H9 (cell line): ENCODE results near the gene RABIF. TPM values are rescaled to one million over a fixed set of nuclear protein-coding genes. Genes with fewer than 3 reads are reported as not detected.

Experiments used
- DNase-seq: peaks from one replicate; pipeline ENCODE4 v3.0.0-alpha.2; 2017
- H2AFZ ChIP-seq: one replicate; pipeline ENCODE4 v1.6.1; 2013; ENCODE audit warnings: mild to moderate bottlenecking, low read length, control low read depth, moderate library complexity
- H2AK5ac ChIP-seq: 2 replicates; pipeline ENCODE4 v1.6.1; 2013; ENCODE audit warnings: low read length, control low read depth, mixed read lengths; ENCODE audit not compliant: insufficient read length
- H2BK120ac ChIP-seq: one replicate; pipeline ENCODE4 v1.6.1; 2013; ENCODE audit warnings: low read depth, mild to moderate bottlenecking, low read length, control low read depth, inconsistent platforms; ENCODE audit not compliant: poor library complexity, severe bottlenecking
- H2BK12ac ChIP-seq: 2 replicates; pipeline ENCODE4 v1.6.1; 2013; ENCODE audit warnings: low read length, control low read depth, mixed read lengths, low read depth; ENCODE audit not compliant: insufficient read length
- H2BK15ac ChIP-seq: 2 replicates; pipeline ENCODE4 v1.6.1; 2013; ENCODE audit warnings: low read depth, low read length, control low read depth
- H2BK20ac ChIP-seq: one replicate; pipeline ENCODE4 v1.6.1; 2013; ENCODE audit warnings: low read depth, mild to moderate bottlenecking, low read length, control low read depth, inconsistent platforms; ENCODE audit not compliant: poor library complexity, severe bottlenecking
- H2BK5ac ChIP-seq: 2 replicates; pipeline ENCODE4 v1.6.1; 2013; ENCODE audit warnings: low read length, control low read depth, mixed read lengths; ENCODE audit not compliant: insufficient read length
- H3K14ac ChIP-seq: 2 replicates; pipeline ENCODE4 v1.6.1; 2013; ENCODE audit warnings: low read length, control low read depth; ENCODE audit not compliant: insufficient read depth
- H3K18ac ChIP-seq: 2 replicates; pipeline ENCODE4 v1.6.1; 2013; ENCODE audit warnings: low read depth, mild to moderate bottlenecking, mixed read lengths, low read length, control low read depth; ENCODE audit not compliant: insufficient read length
- H3K23ac ChIP-seq: 2 replicates; pipeline ENCODE4 v1.6.1; 2013; ENCODE audit warnings: low read length, control low read depth, mixed read lengths, low read depth; ENCODE audit not compliant: insufficient read length
- H3K23me2 ChIP-seq: 2 replicates; pipeline ENCODE4 v1.6.1; 2013; ENCODE audit warnings: low read depth, mild to moderate bottlenecking, mixed read lengths, low read length, control low read depth; ENCODE audit not compliant: insufficient read length, poor library complexity, severe bottlenecking
- H3K27ac ChIP-seq: 2 replicates; pipeline ENCODE4 v1.5.1; 2013; ENCODE audit warnings: low read length, control low read depth, mixed read lengths, low read depth; ENCODE audit not compliant: insufficient read length
- H3K27me3 ChIP-seq: 2 replicates; pipeline ENCODE4 v1.6.1; 2013; ENCODE audit warnings: low read length, control low read depth, inconsistent platforms; ENCODE audit not compliant: insufficient read depth
- H3K4ac ChIP-seq: 2 replicates; pipeline ENCODE4 v1.6.1; 2013; ENCODE audit warnings: low read depth, mild to moderate bottlenecking, control low read depth, inconsistent platforms, low read length, moderate library complexity
- H3K4me1 ChIP-seq: 2 replicates; pipeline ENCODE4 v1.6.1; 2013; ENCODE audit warnings: low read length, control low read depth, inconsistent platforms; ENCODE audit not compliant: insufficient read depth
- H3K4me2 ChIP-seq: 2 replicates; pipeline ENCODE4 v1.6.1; 2013; ENCODE audit warnings: low read length, control low read depth, mixed read lengths; ENCODE audit not compliant: insufficient read length, insufficient read depth
- H3K56ac ChIP-seq: 2 replicates; pipeline ENCODE4 v1.6.1; 2013; ENCODE audit warnings: low read depth, mild to moderate bottlenecking, mixed read lengths, low read length, control low read depth; ENCODE audit not compliant: insufficient read length
- H3K79me1 ChIP-seq: 2 replicates; pipeline ENCODE4 v1.6.1; 2013; ENCODE audit warnings: low read depth, mild to moderate bottlenecking, moderate library complexity, low read length, control low read depth, inconsistent platforms; ENCODE audit not compliant: insufficient read depth, poor library complexity, severe bottlenecking
- H3K79me2 ChIP-seq: 2 replicates; pipeline ENCODE4 v1.6.1; 2013; ENCODE audit warnings: low read length, control low read depth, inconsistent platforms; ENCODE audit not compliant: insufficient read depth
- H3K9ac ChIP-seq: 2 replicates; pipeline ENCODE4 v1.6.1; 2013; ENCODE audit warnings: low read length, control low read depth, mixed read lengths; ENCODE audit not compliant: insufficient read length; ENCODE audit errors: extremely low read depth
- H3K9me3 ChIP-seq: one replicate; pipeline ENCODE4 v1.6.1; 2013; ENCODE audit warnings: low read depth, low read length, inconsistent platforms; ENCODE audit not compliant: control insufficient read depth
- H3T11ph ChIP-seq: one replicate; pipeline ENCODE4 v1.6.1; 2013; ENCODE audit warnings: mild to moderate bottlenecking, low read length, control low read depth, inconsistent platforms
- H4K20me1 ChIP-seq: one replicate; pipeline ENCODE4 v1.6.1; 2013; ENCODE audit not compliant: control insufficient read depth, insufficient read length, insufficient read depth
- H4K5ac ChIP-seq: 2 replicates; pipeline ENCODE4 v1.6.1; 2013; ENCODE audit warnings: low read depth, mild to moderate bottlenecking, mixed read lengths, low read length, control low read depth; ENCODE audit not compliant: insufficient read length
- H4K8ac ChIP-seq: replicated peaks from 2 replicates; pipeline ENCODE4 v1.6.1; 2013; ENCODE audit warnings: low read length, control low read depth, mixed read lengths, low read depth; ENCODE audit not compliant: insufficient read length
- H4K91ac ChIP-seq: 2 replicates; pipeline ENCODE4 v1.6.1; 2013; ENCODE audit warnings: low read depth, mild to moderate bottlenecking, moderate library complexity, mixed read lengths, low read length, control low read depth; ENCODE audit not compliant: insufficient read length
- H3K27ac Mint-ChIP-seq, 3 experiments: 2 replicates in 2 of 3; 3 replicates in 1 of 3; pipeline ENCODE4 v1.8.0; 2020 to 2021; ENCODE audit warnings: mixed read lengths in 3 of 3, mild to moderate bottlenecking in 1 of 3, moderate library complexity in 1 of 3
- H3K27me3 Mint-ChIP-seq: 2 replicates; pipeline ENCODE4 v1.8.0; 2021; ENCODE audit warnings: low read depth, mild to moderate bottlenecking, moderate library complexity, mixed read lengths
- H3K36me3 Mint-ChIP-seq, 3 experiments: 2 replicates in 2 of 3; 3 replicates in 1 of 3; pipeline ENCODE4 v1.8.0; 2020 to 2021; ENCODE audit warnings: low read depth in 3 of 3, mixed read lengths in 3 of 3; ENCODE audit not compliant: insufficient read depth in 1 of 3
- H3K4me1 Mint-ChIP-seq, 2 experiments: 2 replicates each; pipeline ENCODE4 v1.8.0; 2020; ENCODE audit warnings: mixed read lengths in 2 of 2
- H3K4me3 Mint-ChIP-seq, 2 experiments: 2 replicates in 1 of 2; 3 replicates in 1 of 2; pipeline ENCODE4 v1.8.0; 2020 to 2021; ENCODE audit warnings: mild to moderate bottlenecking in 2 of 2, mixed read lengths in 2 of 2, moderate library complexity in 1 of 2
- H3K9me3 Mint-ChIP-seq, 2 experiments: 2 replicates in 1 of 2; 3 replicates in 1 of 2; pipeline ENCODE4 v1.8.0; 2020; ENCODE audit warnings: mild to moderate bottlenecking in 2 of 2, mixed read lengths in 2 of 2, moderate library complexity in 1 of 2
- WGBS: extraction: QIAGEN DNeasy Blood & Tissue Kit; methylation state at CpG from one replicate; pipeline ENCODE4 v1.1.7; 2013; ENCODE audit warnings: missing lambda C conversion rate, low lambda C conversion rate, mixed read lengths; ENCODE audit not compliant: insufficient read length; ENCODE audit errors: extremely low coverage; 5-methylcytosine and 5-hydroxymethylcytosine counted together
- long read RNA-seq: library from polyadenylated mRNA; unstranded; transcript quantifications from one replicate; pipeline ENCODE4 v2.0.0, GENCODE V29; 2020
- total RNA-seq: library from RNA; stranded (reverse); gene quantifications from 2 replicates; pipeline ENCODE4 v1.2.1, GENCODE V29; 2021
- TF ChIP-seq, protein P1 (sequence below): fragments of 200-600 bp; sonication (generic); conservative IDR thresholded peaks from 3 replicates; pipeline ENCODE4 v1.8.0; 2021; ENCODE audit warnings: antibody characterized with exemption, mild to moderate bottlenecking

The RABIF gene
- total RNA-seq = 8.3 and 9.5 TPM in 2 replicates
- long read RNA-seq, transcript RABIF-201 (2 exons, 2,430 nt) = major isoform, 40 of 41 reads
- long read RNA-seq, partial matches to known transcripts = 0 of 41 reads
- long read RNA-seq, other reads (novel, unspliced or antisense) = 1 of 41 reads

- no peak within 1 kb of the TSS for H2AFZ ChIP-seq
Observed at GRCh38 chr1:202888531-202889360, at the start of gene RABIF. RABIF (minus strand) TSS chr1:202889149; CDS start chr1:202889098, 51 bp downstream.

More at GRCh38 chr1:202888531-202889360, at the start of gene RABIF:
- Histone ChIP-seq H2AK5ac (no peak within 1 kb of the TSS), H3K27me3 (no peaks in the 10 kb centered on the region), H2BK120ac (no peak within 1 kb of the TSS), H4K91ac (no peak within 1 kb of the TSS), H3K56ac (no peak within 1 kb of the TSS), H3K9me3 (no peaks in the 10 kb centered on the region), H3K18ac (peak within 1 kb of the TSS; percentile 68), H3K23ac (no peak within 1 kb of the TSS), H3K79me2 (no peaks in the 10 kb centered on the region), H3K4ac (no peak within 1 kb of the TSS), H4K5ac (no peak within 1 kb of the TSS), H3K14ac (peak within 1 kb of the TSS; percentile 78; the same call in 1 of the 2 replicates), H3K27ac (no peak within 1 kb of the TSS), H3K9ac (peak within 1 kb of the TSS; percentile 80), H4K20me1 (no peaks in the 10 kb centered on the region), H3K4me1 (no peaks in the 10 kb centered on the region; the same call in 1 of the 2 replicates), H2BK5ac (no peak within 1 kb of the TSS), H4K8ac (no peak within 1 kb of the TSS), H3T11ph (no peak within 1 kb of the TSS), H2BK20ac (no peak within 1 kb of the TSS), H2BK12ac (no peak within 1 kb of the TSS), H3K23me2 (no peaks in the 10 kb centered on the region), H3K4me2 (peak within 1 kb of the TSS; percentile 72), H3K79me1 (no peaks in the 10 kb centered on the region), H2BK15ac (no peak within 1 kb of the TSS)
- no peaks in the 10 kb centered on the region for H3K9me3 Mint-ChIP-seq
- peaks cover 21 to 24% of the 10 kb centered on the region in 2 experiments for H3K4me1 Mint-ChIP-seq
- WGBS = no CpG with 5 or more reads among the region's 84 CpGs
- H3K27ac Mint-ChIP-seq = peak within 1 kb of the TSS; percentile 97 to 98 (median 97)
- TF ChIP-seq, protein P1, sequence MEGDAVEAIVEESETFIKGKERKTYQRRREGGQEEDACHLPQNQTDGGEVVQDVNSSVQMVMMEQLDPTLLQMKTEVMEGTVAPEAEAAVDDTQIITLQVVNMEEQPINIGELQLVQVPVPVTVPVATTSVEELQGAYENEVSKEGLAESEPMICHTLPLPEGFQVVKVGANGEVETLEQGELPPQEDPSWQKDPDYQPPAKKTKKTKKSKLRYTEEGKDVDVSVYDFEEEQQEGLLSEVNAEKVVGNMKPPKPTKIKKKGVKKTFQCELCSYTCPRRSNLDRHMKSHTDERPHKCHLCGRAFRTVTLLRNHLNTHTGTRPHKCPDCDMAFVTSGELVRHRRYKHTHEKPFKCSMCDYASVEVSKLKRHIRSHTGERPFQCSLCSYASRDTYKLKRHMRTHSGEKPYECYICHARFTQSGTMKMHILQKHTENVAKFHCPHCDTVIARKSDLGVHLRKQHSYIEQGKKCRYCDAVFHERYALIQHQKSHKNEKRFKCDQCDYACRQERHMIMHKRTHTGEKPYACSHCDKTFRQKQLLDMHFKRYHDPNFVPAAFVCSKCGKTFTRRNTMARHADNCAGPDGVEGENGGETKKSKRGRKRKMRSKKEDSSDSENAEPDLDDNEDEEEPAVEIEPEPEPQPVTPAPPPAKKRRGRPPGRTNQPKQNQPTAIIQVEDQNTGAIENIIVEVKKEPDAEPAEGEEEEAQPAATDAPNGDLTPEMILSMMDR = peak; percentile 17; the same call in 1 of the 3 replicates
- H3K36me3 Mint-ChIP-seq = peaks cover 2 to 21% (median 20%) of the 10 kb centered on the region in 3 experiments; a peak in 5 of 7 replicates
- H3K4me3 Mint-ChIP-seq = peak within 1 kb of the TSS; percentile 93 to 98
- H3K27me3 Mint-ChIP-seq = no peaks in the 10 kb centered on the region
- peak; percentile 96 for DNase-seq
